Esophagus muscularis mucosa (tissue), 4 donors: ENCODE measurements around the gene CX3CL1.

Experiments used
- EP300 ChIP-seq: sonication (generic); formaldehyde crosslinking; IDR thresholded peaks from one replicate; pipeline ENCODE4 v1.6.1; 2017; ENCODE audit warnings: antibody characterized with exemption
- POLR2A ChIP-seq: fragments of 450-650 bp; IDR thresholded peaks from one replicate; pipeline ENCODE4 v1.6.1; 2017; ENCODE audit warnings: antibody characterized with exemption, moderate library complexity, mild to moderate bottlenecking, low read depth
- TF ChIP-seq, protein P1 (sequence below), 3 experiments: fragments of 200-600 bp in 2 of 3; fragments of 450-650 bp in 1 of 3; sonication (generic) in 2 of 3; IDR thresholded peaks; one replicate each; pipeline ENCODE4 v1.5.1; 2017 to 2019; ENCODE audit warnings: antibody characterized with exemption in 3 of 3, mild to moderate bottlenecking in 2 of 3, moderate library complexity in 1 of 3

DNA sequence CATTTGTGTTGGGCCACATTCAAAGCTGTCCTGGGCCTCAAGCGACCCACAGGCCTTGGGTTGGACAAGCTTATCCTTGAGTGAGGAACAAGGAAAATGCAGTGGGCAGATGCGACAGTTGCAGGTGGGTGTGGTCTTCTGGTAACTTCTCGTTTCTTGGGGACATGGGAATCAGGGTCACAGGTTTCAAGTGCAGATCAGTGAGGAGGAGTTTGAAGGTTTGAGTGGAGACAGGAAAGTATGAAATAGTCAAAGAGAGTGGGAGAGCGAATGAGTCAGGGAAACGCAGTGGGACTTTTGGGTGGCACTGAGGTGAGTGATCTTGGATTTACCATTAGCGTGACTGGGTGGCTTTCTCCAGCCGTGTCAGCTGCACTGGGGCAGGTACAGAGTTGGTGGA is 29.1 kb upstream of the CX3CL1 start:
- TF ChIP-seq, protein P1, sequence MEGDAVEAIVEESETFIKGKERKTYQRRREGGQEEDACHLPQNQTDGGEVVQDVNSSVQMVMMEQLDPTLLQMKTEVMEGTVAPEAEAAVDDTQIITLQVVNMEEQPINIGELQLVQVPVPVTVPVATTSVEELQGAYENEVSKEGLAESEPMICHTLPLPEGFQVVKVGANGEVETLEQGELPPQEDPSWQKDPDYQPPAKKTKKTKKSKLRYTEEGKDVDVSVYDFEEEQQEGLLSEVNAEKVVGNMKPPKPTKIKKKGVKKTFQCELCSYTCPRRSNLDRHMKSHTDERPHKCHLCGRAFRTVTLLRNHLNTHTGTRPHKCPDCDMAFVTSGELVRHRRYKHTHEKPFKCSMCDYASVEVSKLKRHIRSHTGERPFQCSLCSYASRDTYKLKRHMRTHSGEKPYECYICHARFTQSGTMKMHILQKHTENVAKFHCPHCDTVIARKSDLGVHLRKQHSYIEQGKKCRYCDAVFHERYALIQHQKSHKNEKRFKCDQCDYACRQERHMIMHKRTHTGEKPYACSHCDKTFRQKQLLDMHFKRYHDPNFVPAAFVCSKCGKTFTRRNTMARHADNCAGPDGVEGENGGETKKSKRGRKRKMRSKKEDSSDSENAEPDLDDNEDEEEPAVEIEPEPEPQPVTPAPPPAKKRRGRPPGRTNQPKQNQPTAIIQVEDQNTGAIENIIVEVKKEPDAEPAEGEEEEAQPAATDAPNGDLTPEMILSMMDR (IDR thresholded peaks at IDR 0.05) = no peak
- no peak for TF ChIP-seq POLR2A
- TF ChIP-seq EP300 = no peak
